HCT116 (cell line): ENCODE results near the gene RNF175. TPM values are rescaled to one million over a fixed set of nuclear protein-coding genes. Genes with fewer than 3 reads are reported as not detected.

Source experiments
- ATAC-seq: fragments of 200-7000 bp; cut with Tn5 transposase; 2 replicates; pipeline ENCODE4 v1.9.1; 2020; ENCODE audit warnings: mild to moderate bottlenecking, moderate library complexity
- BruUV-seq: library from RNA; stranded (reverse); fragments of 400-500 nt; replicated peaks from 2 replicates; lab custom pipeline; 2021; lab: Mats Ljungman, UMichigan
- CTCF ChIA-PET: fragments of 300-600 bp; sonication (Branson Sonifier 250); formaldehyde crosslinking; loops from one replicate; lab custom pipeline; 2021; ENCODE audit warnings: antibody characterized with exemption; lab: Charles Lee
- POLR2A ChIA-PET: fragments of 300-600, 350-600 bp; sonication (Branson Sonifier 250); formaldehyde crosslinking; loops from one replicate; lab custom pipeline; 2021; ENCODE audit warnings: antibody characterized with exemption; lab: Charles Lee
- RAD21 ChIA-PET, 2 experiments: fragments of 300-600 bp; sonication (Branson Sonifier 250); formaldehyde crosslinking; loops; one replicate each; lab custom pipeline; 2023; ENCODE audit warnings: low total read pairs in 2 of 2; ENCODE audit not compliant: uncharacterized antibody in 2 of 2, unreplicated experiment in 2 of 2, low non-redundant PET in 1 of 2; lab: Charles Lee
- DNase-seq: peaks from one replicate; pipeline ENCODE4 v3.0.0-alpha.2; 2010; ENCODE audit warnings: low read depth, low spot score
- H2AFZ ChIP-seq: fragments of 200-600 bp; shearing (Covaris generic), sonication (generic); 2 replicates; pipeline ENCODE4 v1.6.1; 2017; ENCODE audit warnings: low read depth, mixed run types, mixed read lengths, antibody characterized with exemption, low read length; ENCODE audit not compliant: poor library complexity, severe bottlenecking
- H3K27ac ChIP-seq: 2 replicates; pipeline ENCODE4 v1.5.1; 2012; ENCODE audit warnings: low read depth, low read length
- H3K27me3 ChIP-seq: fragments of 200-600 bp; sonication (generic); 2 replicates; pipeline ENCODE4 v1.6.1; 2016; ENCODE audit warnings: mixed run types, low read length, mixed read lengths; ENCODE audit not compliant: insufficient read depth
- H3K36me3 ChIP-seq, 2 experiments: fragments of 200-500 bp in 1 of 2; fragments of 200-600 bp in 1 of 2; sonication (Bioruptor generic) in 1 of 2; sonication (generic) in 1 of 2; 2 replicates each; pipeline versions ENCODE4 v1.5.1 to v1.6.1; 2014 to 2016; ENCODE audit warnings: low read length in 2 of 2, inconsistent platforms in 1 of 2, mixed read lengths in 1 of 2, mixed run types in 1 of 2; ENCODE audit not compliant: insufficient read depth in 2 of 2, control insufficient read depth in 1 of 2
- H3K4me1 ChIP-seq, 2 experiments: fragments of 200-600 bp in 1 of 2; sonication (generic) in 1 of 2; 2 replicates each; pipeline versions ENCODE4 v1.5.1 to v1.6.1; 2012 to 2017; ENCODE audit warnings: low read length in 2 of 2, inconsistent platforms in 1 of 2, mild to moderate bottlenecking in 1 of 2, mixed read lengths in 1 of 2, mixed run types in 1 of 2, moderate library complexity in 1 of 2; ENCODE audit not compliant: insufficient read depth in 2 of 2, control insufficient read depth in 1 of 2
- H3K4me2 ChIP-seq: fragments of 200-600 bp; sonication (generic); 2 replicates; pipeline ENCODE4 v1.6.1; 2017; ENCODE audit warnings: mixed run types, low read length, mixed read lengths
- H3K4me3 ChIP-seq, 2 experiments: fragments of 200-600 bp in 1 of 2; sonication (generic) in 1 of 2; replicated peaks in 1 of 2; 2 replicates each; pipeline ENCODE4 v1.5.1; 2011 to 2016; ENCODE audit warnings: low read length in 2 of 2, control low read depth in 1 of 2, low read depth in 1 of 2, mild to moderate bottlenecking in 1 of 2, mixed read lengths in 1 of 2, mixed run types in 1 of 2
- H3K79me2 ChIP-seq: fragments of 200-600 bp; sonication (generic); 2 replicates; pipeline ENCODE4 v1.6.1; 2017; ENCODE audit warnings: mild to moderate bottlenecking, mixed run types, low read length, moderate library complexity, mixed read lengths; ENCODE audit not compliant: insufficient read depth
- H3K9ac ChIP-seq: fragments of 200-600 bp; sonication (generic); 2 replicates; pipeline ENCODE4 v1.6.1; 2016; ENCODE audit warnings: low read length, mixed read lengths
- H3K9me2 ChIP-seq: fragments of 200-600 bp; sonication (generic), shearing (Covaris generic); 2 replicates; pipeline ENCODE4 v1.6.1; 2017; ENCODE audit warnings: mixed run types, mild to moderate bottlenecking, moderate library complexity; ENCODE audit not compliant: insufficient read depth
- H3K9me3 ChIP-seq, 2 experiments: fragments of 200-500 bp in 1 of 2; fragments of 200-600 bp in 1 of 2; sonication (Bioruptor generic) in 1 of 2; sonication (generic) in 1 of 2; 2 replicates each; pipeline ENCODE4 v1.6.1; 2014 to 2017; ENCODE audit warnings: low read length in 2 of 2, mixed read lengths in 2 of 2, inconsistent platforms in 1 of 2, low read depth in 1 of 2, mild to moderate bottlenecking in 1 of 2, mixed run types in 1 of 2, moderate library complexity in 1 of 2; ENCODE audit not compliant: control insufficient read depth in 1 of 2, insufficient read depth in 1 of 2
- H4K20me1 ChIP-seq: fragments of 200-600 bp; sonication (generic), shearing (Covaris generic); 2 replicates; pipeline ENCODE4 v1.6.1; 2017; ENCODE audit warnings: mixed run types, mild to moderate bottlenecking, moderate library complexity; ENCODE audit not compliant: insufficient read depth
- CTCF ChIP-seq, 3 experiments: fragments of 200-600 bp in 1 of 3; sonication (generic) in 1 of 3; IDR thresholded peaks in 2 of 3; conservative IDR thresholded peaks in 1 of 3; 2 replicates each; pipeline ENCODE4 v1.5.1; 2012 to 2017; ENCODE audit warnings: low read depth in 2 of 3, low read length in 2 of 3, antibody characterized with exemption in 1 of 3, borderline replicate concordance in 1 of 3, control low read depth in 1 of 3, mild to moderate bottlenecking in 1 of 3, mixed read lengths in 1 of 3, mixed run types in 1 of 3, moderate library complexity in 1 of 3; ENCODE audit not compliant: insufficient read depth in 1 of 3
- EGR1 ChIP-seq: IDR thresholded peaks from 2 replicates; pipeline ENCODE4 v1.6.1; 2012; ENCODE audit warnings: low read depth
- EZH2 ChIP-seq: fragments of 200-600 bp; sonication (generic); IDR thresholded peaks from 2 replicates; pipeline ENCODE4 v1.6.1; 2017; ENCODE audit warnings: antibody characterized with exemption, mixed run types
- EZH2phosphoT487 ChIP-seq: fragments of 200-600 bp; IDR thresholded peaks from 2 replicates; pipeline ENCODE4 v1.6.1; 2018; ENCODE audit warnings: antibody characterized with exemption, borderline replicate concordance
- FOSL1 ChIP-seq: IDR thresholded peaks from 2 replicates; pipeline ENCODE4 v1.6.1; 2012; ENCODE audit warnings: low read depth
- JUND ChIP-seq: IDR thresholded peaks from 2 replicates; pipeline ENCODE4 v1.6.1; 2012
- POLR2AphosphoS5 ChIP-seq: IDR thresholded peaks from 2 replicates; pipeline ENCODE4 v1.6.1; 2011; ENCODE audit warnings: mild to moderate bottlenecking, low read depth, low read length, moderate library complexity
- SRF ChIP-seq: IDR thresholded peaks from 2 replicates; pipeline ENCODE4 v1.6.1; 2012; ENCODE audit warnings: low read depth
- TCF7L2 ChIP-seq: IDR thresholded peaks from 2 replicates; pipeline ENCODE4 v1.7.0; 2011; ENCODE audit warnings: borderline replicate concordance, inconsistent platforms; ENCODE audit not compliant: insufficient read depth, insufficient read length; ENCODE audit errors: extremely low read depth
- YY1 ChIP-seq: IDR thresholded peaks from 2 replicates; pipeline ENCODE4 v1.6.1; 2011; ENCODE audit warnings: low read length, low read depth, moderate library complexity, mild to moderate bottlenecking; ENCODE audit not compliant: insufficient replicate concordance; ENCODE audit errors: extremely low read depth
- ZFX ChIP-seq: fragments of 450-650 bp; IDR thresholded peaks from 2 replicates; pipeline ENCODE4 v1.6.1; 2017
- intact Hi-C: fragments of 100-400 bp; cut with micrococcal nuclease; formaldehyde crosslinking; loops from 2 replicates; pipeline ENCODE4 v1.10.0; 2022
- total RNA-seq: library from RNA; stranded (reverse); gene quantifications from one replicate; pipeline ENCODE4 v1.2.1, GENCODE V29; 2021; ENCODE audit not compliant: unreplicated experiment
- TF ChIP-seq, protein P1 (sequence below): IDR thresholded peaks from 2 replicates; pipeline ENCODE4 v1.6.1; 2012; ENCODE audit warnings: low read depth
- TF ChIP-seq, protein P2 (sequence below): IDR thresholded peaks from 2 replicates; pipeline ENCODE4 v1.6.1; 2012

Gene RNF175
- total RNA-seq, 1 experiment from 2014 or later = not detected

- ATAC-seq = no peak
- no peak for TF ChIP-seq TCF7L2
- no peak for TF ChIP-seq FOSL1
- no peak for TF ChIP-seq EZH2
- TF ChIP-seq, protein P1, sequence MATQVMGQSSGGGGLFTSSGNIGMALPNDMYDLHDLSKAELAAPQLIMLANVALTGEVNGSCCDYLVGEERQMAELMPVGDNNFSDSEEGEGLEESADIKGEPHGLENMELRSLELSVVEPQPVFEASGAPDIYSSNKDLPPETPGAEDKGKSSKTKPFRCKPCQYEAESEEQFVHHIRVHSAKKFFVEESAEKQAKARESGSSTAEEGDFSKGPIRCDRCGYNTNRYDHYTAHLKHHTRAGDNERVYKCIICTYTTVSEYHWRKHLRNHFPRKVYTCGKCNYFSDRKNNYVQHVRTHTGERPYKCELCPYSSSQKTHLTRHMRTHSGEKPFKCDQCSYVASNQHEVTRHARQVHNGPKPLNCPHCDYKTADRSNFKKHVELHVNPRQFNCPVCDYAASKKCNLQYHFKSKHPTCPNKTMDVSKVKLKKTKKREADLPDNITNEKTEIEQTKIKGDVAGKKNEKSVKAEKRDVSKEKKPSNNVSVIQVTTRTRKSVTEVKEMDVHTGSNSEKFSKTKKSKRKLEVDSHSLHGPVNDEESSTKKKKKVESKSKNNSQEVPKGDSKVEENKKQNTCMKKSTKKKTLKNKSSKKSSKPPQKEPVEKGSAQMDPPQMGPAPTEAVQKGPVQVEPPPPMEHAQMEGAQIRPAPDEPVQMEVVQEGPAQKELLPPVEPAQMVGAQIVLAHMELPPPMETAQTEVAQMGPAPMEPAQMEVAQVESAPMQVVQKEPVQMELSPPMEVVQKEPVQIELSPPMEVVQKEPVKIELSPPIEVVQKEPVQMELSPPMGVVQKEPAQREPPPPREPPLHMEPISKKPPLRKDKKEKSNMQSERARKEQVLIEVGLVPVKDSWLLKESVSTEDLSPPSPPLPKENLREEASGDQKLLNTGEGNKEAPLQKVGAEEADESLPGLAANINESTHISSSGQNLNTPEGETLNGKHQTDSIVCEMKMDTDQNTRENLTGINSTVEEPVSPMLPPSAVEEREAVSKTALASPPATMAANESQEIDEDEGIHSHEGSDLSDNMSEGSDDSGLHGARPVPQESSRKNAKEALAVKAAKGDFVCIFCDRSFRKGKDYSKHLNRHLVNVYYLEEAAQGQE = no peak
- TF ChIP-seq SRF = no peak
- TF ChIP-seq EGR1 = no peak
- TF ChIP-seq CTCF (IDR thresholded peaks at IDR 0.05 in 2 of 3, conservative IDR thresholded peaks at IDR 0.05 in 1 of 3; ENCODE audit: borderline replicate concordance in 1 of 3, insufficient read depth in 1 of 3, low read depth in 2 of 3, low read length in 2 of 3) = no peak
- TF ChIP-seq JUND = no peak
- TF ChIP-seq, protein P2, sequence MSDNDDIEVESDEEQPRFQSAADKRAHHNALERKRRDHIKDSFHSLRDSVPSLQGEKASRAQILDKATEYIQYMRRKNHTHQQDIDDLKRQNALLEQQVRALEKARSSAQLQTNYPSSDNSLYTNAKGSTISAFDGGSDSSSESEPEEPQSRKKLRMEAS = no peak
- no peak for TF ChIP-seq YY1
- no peak for TF ChIP-seq EZH2phosphoT487
- no peak for TF ChIP-seq ZFX
- no peak for TF ChIP-seq POLR2AphosphoS5
- TF ChIP-seq, all 23 proteins: peak for 0
- Histone ChIP-seq H3K27ac (no peak overlapping the region), H3K9me2 (no peaks in the 10 kb centered on the region), H3K9me3 (no peaks in the 10 kb centered on the region), H3K79me2 (no peaks in the 10 kb centered on the region), H2AFZ (no peak overlapping the region), H3K4me3 (no peak overlapping the region), H3K4me2 (no peak overlapping the region), H3K27me3 (peaks cover under 1% of the 10 kb centered on the region; the same call in 1 of the 2 replicates), H3K9ac (no peak overlapping the region), H4K20me1 (no peaks in the 10 kb centered on the region), H3K4me1 (no peaks in the 10 kb centered on the region), H3K36me3 (no peaks in the 10 kb centered on the region)
- BruUV-seq = no TSS peak
- no peak for DNase-seq
- ChIA-PET RAD21 (no interaction called here), CTCF (no interaction called here), POLR2A (no interaction called here)
- intact Hi-C loops = no loop called here
Measured at GRCh38 chr4:153792618-153793247, 32.9 kb upstream of the RNF175 start.
